NOMO-1 (cell line): Measurements from ENCODE around the gene ASB18.
"Not testable (repeated sequence)": the region's sequence is repeated elsewhere in the genome, so short reads cannot be mapped to it uniquely, and the experiment has no call there.

ENCODE experiments used
- DNase-seq, 2 experiments: peaks; one replicate each; lab custom pipeline; 2025; ENCODE audit not compliant: unreplicated experiment in 2 of 2; lab: John Stamatoyannopoulos, UW

ASB18 gene

DNA sequence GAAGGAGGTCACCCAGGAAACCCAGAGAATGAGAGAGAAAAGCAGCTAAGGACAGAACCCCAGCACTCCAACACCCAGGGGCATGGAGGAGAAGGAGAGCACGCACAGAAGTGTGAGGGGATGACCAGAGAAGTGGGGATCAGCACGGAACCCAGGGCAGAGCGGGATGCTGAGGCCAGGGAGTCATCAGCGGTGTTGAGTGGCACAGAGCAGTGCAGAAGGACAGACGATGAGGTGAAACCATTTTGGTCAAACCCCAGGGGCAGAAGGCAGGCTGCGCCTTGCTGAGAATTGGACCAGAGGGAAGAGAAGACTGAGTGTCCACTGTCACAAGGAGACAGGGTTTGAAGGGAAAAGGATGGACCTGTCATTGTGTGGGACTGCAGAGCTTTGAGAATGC lies 23.4 kb upstream of the ASB18 start:
- DNase-seq: no peak

DNA sequence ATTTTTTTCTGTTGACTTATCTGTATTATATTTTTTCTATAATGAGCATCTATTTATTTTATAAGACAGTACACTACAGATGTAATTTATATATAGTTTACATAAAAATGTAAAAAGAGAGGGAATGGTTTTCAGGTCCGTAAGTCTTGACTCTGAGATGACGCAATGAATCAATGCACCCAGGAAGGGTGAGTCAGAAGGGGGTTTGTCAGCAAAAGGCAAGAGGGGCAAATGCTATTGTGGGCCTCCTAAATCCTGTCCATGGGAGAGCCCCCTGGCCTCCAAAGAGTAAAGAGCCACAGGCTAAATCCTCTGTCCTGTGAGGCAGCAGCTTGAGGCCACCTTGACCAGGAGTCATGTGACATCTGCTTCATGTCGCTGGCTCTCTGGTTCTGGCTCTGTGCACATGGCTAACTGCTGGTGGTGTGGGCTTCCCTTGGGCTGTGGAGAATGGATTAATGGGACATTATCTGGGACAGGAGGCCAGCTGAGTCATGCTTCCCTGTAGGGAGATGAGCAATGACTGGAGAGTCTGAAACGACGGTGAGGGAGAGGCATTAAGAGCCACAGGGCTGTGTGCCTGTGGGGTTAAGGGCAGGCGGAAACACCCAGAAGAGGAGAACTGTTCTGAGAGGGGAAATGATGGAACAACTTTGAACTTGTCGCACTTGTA lies 22.8 kb upstream of the ASB18 start:
- DNase-seq: no peak

DNA sequence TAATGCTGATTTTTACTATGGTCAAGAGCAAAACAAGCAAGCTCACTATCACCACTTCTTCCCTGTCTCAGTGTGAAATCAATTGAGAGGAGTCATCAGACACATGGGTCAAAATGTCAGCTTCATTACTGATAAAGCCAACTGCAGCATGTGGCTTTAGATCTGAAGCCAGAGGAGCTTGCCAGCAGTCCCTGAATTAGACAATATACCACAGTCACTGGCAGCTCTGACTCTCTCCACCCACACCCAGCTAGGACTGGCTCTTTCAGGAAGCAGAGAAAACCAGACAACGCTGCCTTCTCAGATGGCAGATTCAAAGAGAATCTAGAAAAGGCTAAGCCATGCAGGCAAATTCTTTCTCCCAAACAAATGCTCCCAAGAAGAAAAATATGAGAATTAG lies 20.0 kb upstream of the ASB18 start:
- DNase-seq: no peak

DNA sequence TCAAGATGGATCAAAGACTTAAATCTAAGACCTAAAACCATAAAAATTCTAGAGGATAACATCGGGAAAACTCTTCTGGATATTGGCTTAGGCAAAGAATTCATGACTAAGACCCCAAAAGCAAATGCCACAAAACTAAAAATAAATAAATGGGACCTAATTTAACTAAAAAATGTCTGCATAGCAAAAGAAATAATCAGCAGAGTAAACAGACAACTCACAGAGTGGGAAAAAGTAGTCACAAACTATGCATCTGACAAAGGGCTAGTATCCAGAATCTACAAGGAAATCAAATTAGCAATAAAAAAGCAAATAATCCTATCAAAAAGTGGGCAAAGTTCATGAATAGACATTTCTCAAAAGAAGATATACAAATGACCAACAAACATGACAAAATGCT lies 18.2 kb upstream of the ASB18 start:
- no peak for DNase-seq

DNA sequence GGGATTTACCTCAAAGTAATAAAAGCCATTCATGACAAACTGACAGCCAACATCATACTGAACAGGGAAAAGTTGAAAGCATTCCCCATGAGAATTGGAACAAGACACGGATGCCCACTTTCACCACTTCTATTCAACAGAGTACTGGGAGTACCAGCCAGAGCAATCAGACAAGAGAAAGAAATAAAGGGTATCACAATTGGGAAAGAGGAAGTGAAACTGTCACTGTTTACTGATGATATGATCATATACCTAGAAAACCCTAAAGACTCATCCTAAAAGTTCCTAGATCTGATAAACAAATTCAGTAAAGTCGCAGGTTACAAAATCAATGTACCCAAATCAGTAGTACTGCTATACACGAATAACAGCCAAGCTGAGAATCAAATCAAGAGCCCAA lies 17.2 kb upstream of the ASB18 start:
- DNase-seq: no peak

DNA sequence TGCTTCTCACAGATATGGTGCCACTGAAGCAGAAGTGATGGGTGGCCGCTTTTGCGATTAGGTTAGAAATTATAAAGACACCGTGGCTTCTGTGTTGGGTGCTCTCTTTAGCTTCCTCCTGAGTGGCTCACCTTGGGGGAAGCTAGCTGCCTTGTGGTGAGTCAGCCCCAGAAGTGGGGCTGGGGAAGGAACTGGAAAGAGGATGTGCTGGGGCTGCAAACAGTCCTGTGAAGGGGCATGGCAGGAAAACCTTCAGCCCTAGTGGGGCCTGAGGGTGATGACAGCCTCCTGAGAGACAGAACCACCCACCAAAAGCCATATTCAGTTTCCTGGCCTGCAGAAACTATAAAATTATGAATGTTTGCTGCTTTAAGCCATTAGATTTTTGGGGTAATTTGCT lies 8.9 kb upstream of the ASB18 start:
- DNase-seq: no peak

DNA sequence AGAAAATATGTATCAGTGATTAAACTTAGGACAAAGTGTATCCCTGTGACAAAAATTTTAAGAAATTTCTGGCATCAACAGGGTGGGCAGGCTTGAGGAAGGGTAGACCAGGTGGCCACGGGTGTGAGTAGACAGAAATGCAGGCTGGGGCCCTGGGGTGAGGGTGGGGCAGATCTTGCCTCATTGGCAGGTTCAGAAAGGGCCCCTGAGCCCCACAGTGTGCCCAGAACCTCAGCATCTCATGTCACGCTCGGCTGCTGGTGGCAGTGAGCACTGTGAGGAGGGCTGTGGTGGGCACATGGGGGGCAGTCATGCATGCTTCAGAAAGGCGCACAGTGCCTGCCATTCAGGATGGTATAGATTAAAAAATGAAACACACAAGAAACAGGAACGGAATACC lies 7.6 kb upstream of the ASB18 start:
- DNase-seq: no peak

DNA sequence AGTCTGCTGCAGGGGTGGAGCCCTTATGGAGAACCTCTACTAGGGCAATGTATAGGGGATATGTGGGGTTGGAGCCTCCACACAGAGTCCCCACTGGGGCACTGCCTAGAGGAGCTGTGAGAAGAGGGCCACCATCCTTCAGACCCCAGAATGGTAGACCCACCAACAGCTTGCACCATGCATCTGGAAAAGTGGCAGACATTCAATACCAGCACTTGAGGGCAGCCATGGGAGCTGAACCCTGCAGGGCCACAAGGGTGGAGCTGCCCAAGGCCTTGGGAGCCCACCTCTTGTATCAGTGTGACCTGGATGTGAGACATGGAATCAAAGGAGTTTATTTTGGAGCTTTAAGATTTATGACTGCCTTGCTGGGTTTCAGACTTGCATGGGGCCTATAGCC lies 5.7 kb upstream of the ASB18 start:
- DNase-seq: not testable (repeated sequence)

DNA sequence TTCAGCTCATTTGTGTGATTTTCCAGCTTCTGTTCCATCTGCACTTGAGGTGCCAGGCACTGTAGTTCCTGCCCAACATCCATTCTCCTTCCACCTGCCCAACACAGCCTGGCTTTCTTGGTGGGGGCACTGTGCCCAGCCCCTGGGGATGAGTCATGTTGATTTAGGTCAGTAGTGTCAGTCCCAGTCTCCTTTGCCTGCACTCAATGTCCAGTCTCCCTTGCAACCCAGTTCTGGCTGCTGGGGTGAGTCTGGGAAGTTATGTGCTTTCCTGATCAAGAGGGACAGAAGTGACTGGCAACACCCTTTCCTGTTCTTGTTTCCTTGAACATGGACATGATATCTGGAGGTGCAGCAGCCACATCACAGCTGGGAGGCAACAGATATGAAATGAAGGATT lies 1.5 kb upstream of the ASB18 start:
- DNase-seq: no peak

DNA sequence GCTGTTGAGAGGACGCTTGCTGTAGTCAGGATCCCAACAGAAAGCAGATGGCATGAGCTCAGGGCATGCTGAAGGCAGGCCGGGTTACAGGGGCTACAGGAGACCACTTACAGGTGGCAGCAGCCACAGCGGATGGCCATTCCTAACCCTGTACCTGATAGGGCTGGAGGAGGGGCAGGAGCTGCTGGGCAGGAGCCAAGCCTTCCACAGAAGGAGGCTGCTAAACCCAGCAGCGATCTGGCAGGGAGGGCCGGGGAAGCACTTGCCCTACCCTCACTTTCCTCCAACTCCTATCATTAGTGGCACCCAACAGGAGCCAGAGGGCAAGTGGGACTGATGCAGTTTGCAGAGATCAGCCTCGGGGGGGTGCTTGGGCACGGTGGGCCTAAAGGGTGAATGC lies 2.0 kb downstream of the ASB18 start:
- no peak for DNase-seq

DNA sequence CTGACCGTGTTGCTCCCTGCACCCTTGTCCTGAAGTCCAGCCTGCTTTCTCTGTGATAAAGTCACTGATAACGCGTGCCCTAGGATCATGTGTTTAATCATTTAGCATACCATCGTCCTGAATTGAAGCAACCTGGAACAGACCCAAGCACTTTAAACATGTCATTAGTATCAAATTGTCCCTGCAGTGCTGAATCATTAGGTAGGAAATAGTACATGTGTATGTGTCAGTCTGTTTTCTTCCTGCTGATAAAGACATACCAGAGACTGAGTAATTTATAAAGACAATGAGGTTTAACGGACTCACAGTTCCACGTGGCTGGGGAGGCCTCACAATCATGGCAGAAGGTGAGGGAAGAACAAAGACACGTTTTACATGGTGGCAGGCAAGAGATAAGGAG lies 2.8 kb downstream of the ASB18 start:
- DNase-seq: no peak

DNA sequence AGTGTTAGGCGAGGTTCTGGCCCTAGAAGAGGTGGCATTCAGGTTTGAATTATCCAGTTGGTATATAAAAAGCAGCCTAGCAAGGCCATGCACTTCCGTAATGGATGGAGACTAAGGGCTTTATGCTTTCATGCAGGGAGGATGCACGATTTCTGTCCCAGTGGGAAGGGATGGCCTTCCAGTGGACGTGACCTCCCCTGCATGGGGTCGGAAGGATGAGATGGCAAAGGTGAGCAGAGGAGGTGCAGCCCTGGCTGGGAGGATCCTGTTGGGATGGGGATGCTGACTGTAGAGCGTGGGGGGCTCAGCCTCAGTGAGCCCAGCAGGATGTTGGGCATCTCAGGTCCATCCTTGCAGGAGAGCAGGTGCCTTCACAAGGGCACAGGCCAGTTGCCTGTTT lies 4.8 kb downstream of the ASB18 start:
- no peak for DNase-seq

DNA sequence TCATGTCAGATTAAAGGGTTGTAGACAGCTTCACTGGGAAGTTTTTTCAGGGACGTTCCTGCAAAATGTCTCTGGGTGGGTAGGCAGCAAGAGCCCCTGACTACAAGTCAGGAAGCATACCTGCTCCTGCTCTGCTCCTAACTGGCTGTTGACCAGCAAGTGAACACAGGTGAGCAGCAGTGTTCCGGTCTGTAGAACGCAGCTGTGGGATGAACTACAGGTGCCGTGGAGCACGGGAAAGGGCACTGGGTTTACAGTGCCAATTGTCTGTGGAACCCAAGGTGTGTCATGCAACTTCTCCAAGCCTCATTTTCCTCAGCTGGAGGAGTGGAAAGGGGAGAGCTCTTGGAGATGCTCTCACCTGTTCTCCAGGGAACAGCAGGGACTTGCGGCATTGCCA lies 6.6 kb downstream of the ASB18 start:
- DNase-seq: no peak

DNA sequence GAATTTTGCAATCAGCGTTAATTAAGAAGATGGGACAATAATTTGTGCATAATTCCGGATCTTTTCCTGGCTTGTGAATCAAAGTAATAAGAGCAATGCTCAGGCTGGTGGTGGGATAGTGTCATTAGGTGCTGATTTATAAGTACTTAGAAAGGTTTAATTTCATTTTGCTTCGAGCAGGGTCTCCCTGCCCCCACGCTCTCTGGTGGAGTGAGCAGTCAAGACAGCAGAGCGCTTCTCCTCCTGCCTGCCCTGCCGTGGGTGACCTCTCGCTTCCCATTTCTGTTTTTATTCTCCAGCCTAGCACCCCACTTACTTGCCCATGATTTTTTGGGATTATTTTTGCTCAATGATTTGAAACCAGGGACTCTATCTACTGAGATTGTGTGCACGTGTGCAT lies 7.1 kb downstream of the ASB18 start:
- no peak for DNase-seq

DNA sequence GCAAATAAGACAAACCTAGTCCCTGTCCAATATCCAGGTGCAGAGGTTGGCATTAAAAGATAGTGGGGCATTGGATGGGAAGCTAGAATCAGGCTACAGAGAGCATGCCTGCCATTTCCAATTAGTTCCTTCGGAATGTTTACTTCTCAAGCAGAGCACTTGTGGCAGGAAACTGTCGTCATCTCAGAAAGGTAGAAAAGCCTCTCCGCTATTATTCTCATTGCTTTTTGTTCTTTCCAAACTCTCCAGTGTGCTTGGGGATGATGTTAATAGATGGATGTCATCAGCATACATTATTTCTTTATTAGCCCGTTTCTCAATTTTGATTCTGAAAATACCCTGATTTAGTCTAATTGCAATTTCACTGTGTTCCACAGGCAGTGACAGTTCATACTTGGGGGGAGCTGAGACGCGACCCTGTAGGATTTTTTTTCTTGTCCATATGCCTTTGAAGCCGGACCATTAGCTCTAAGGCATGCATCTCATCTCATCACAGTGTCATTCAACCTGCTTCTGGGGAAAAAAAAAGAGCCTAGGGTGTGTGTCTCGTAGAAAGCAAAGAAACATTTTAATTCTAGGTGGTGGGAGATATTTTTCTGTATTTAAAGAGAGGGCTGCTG lies 7.7 kb downstream of the ASB18 start:
- no peak for DNase-seq

DNA sequence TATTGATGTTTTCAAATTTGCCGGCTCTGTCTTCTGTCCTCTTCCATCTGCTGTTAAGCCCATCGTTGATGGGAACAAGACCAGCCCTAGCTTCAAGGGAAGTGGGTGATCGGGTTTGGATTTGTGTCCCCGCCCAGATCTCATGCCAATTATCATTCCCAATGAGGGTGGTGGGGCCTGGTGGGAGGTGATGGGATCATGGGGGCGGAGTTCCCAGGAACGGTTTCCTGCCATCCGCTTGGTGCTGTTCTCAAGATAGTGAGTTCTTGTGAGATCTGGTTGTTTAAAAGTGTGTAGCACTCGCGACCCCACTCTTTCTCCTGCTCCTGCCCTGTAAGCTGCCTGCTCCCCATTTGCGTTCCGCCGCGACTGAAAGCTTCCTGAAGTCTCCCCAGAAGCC lies 9.5 kb downstream of the ASB18 start:
- no peak for DNase-seq

DNA sequence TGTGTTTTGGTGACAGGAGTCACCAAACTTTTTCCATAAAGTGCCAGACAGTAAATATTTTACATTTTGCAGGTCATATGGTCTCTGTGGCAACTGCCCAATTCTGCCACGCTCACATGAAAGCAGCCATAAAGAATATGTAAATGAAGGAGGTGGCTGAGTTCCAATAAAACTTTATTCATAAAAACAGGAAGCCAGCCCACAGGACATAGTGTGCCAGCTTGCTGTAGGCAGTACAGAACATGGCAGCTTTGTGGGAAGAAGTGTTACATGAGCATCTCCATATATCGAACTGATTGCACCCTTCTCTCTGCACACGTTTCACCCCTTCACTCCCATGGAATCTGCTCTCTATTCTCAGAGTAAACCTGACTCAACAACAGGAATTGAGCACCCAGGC lies 10.2 kb downstream of the ASB18 start:
- DNase-seq: no peak

DNA sequence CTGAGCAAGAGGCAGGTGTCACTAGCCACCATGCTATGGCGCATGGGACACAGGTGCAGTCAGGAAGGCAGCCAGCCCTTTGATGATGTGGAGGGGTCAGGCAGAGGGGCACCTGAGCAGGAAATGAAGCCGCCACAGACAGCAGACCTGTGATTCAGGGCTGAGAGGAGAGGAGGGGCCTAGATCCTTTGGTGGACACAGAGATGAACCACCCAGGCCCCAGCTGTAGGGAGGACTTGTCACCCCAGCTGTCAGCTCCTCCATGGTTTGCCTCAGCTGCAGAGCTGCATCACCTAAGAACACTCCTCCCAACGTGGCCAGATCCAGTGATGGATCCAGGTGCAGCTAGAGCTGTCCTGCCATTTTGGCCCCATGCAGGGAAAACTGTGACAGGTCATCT lies 11.6 kb downstream of the ASB18 start:
- no peak for DNase-seq

DNA sequence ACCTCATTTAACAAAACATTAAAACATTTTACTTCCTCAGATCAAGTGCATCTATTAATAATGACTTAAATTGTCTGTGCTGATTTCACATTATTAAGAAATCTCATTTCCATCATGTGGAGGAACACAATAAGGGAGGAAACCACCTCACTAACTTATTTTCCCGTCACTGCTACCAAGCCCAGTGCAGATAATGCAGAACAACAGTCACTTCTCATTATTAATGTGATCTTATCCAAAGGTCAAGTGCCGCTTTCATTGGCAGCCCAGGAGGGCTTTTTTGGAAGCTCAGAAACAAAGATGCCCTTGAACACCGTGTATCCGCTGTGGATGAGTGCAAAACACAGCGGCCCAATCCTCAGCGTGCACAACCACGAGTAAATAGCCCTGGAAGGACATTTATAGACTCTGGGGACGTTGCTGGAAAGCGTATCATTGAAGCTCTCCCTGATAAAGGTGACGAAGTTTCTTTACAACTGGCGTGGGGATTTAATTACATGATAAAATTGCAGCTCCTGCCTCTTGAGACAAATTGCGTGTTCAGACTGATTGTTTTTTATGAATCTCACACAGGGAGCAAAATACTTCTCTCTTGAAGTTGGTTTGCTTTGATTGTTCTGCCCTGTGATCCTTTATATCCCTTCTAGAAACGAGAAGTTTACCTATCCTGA lies 13.2 kb downstream of the ASB18 start:
- no peak for DNase-seq

DNA sequence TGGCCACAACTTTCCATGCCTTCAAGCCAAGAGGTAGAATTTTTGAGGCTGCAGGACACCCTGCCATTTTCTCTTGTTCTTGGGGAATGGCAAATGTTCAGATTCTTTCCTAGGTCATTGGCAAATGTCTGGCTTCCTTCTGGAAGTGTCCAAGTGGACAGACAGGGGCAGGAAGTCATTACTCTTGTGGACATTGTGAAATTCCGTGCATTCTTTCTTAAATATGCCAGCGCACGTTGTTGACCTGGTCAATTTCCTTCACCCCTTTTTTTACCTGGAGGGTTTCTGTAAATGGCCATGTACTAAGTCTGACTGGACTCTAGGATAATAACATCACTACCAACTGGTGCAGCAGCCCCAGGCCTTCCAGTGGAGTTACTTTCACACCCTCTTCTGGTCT lies 13.9 kb downstream of the ASB18 start:
- DNase-seq: no peak

DNA sequence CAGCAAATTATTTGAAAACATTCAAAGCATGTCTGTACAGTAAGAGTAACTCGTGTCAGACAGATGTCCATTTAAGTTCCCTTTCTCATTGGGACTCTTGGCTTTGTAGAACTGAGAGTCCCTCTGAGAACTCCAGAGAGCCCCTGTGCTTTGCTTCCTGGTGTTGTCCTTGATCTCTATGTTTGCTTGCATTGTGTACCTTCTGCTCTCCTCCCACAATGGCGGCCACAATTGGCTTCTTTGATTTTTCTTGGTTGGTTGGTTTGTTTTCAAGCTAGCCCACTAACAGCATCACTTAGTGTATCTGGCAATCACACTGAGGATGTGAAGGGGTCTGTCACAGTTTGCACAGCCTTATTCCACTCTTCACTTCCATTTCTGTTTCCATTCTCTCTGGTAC lies 15.1 kb downstream of the ASB18 start:
- no peak for DNase-seq

DNA sequence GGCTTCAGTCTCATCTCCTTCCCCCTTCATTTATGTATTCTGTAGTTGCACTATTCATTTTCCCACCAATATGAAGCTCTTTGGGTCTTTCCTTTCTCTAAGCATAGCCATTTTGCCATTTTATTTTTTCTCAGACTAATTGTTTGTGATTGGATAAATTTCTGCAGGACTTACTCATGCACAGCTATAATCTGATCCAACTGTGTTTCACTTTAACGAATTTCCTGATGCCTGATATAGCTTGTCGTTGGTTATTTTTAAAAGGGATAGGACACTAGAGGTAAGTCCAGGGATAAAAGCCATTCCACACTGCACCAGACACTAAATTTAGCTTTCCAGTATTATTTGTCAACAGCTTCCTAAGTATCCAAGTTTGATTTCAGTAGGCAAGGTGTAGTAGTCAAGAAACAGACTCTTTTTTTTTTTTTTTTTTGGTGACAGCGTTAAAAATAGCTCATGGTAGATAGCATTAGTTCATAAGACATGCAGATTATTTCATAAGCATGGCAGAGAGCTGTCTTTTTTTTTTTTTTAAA lies 17.4 kb downstream of the ASB18 start:
- no peak for DNase-seq
